Keratinocyte (primary cell): ENCODE measurements around the gene R3HDM4. TPM values are rescaled to one million over a fixed set of nuclear protein-coding genes. Genes with fewer than 3 reads are reported as not detected.

Experiments used
- DNase-seq: peaks from one replicate; pipeline ENCODE4 v3.0.0-alpha.2; 2011; ENCODE audit warnings: low read depth, missing footprints, low spot score
- FAIRE-seq: peaks from 2 replicates; lab custom pipeline; 2011; peaks lifted over from hg19 to GRCh38; lab: Jason Lieb, UNC
- H2AFZ ChIP-seq: 2 replicates; pipeline ENCODE4 v1.6.0; 2012; ENCODE audit warnings: low read length, control low read depth, inconsistent platforms; ENCODE audit not compliant: control insufficient read depth
- H3K27ac ChIP-seq: 2 replicates; pipeline ENCODE4 v1.5.1; 2011; ENCODE audit warnings: low read length; ENCODE audit not compliant: control insufficient read depth, insufficient read depth
- H3K27me3 ChIP-seq: 3 replicates; pipeline ENCODE4 v1.6.0; 2011; ENCODE audit warnings: low read length; ENCODE audit not compliant: control insufficient read depth, insufficient read depth; ENCODE audit errors: extremely low read depth
- H3K36me3 ChIP-seq, 2 experiments: 2 replicates in 1 of 2; 3 replicates in 1 of 2; pipeline ENCODE4 v1.5.1; 2011; ENCODE audit warnings: low read length in 2 of 2, mild to moderate bottlenecking in 1 of 2; ENCODE audit not compliant: control insufficient read depth in 2 of 2, insufficient read depth in 2 of 2; ENCODE audit errors: extremely low read depth in 1 of 2
- H3K4me1 ChIP-seq: 3 replicates; pipeline ENCODE4 v1.5.1; 2011; ENCODE audit warnings: low read length; ENCODE audit not compliant: control insufficient read depth, insufficient read depth; ENCODE audit errors: extremely low read depth
- H3K4me2 ChIP-seq: 3 replicates; pipeline ENCODE4 v1.6.0; 2011; ENCODE audit warnings: low read depth, low read length; ENCODE audit not compliant: control insufficient read depth, insufficient read depth; ENCODE audit errors: extremely low read depth
- H3K4me3 ChIP-seq, 3 experiments: fragments of 200-600 bp in 1 of 3; sonication (generic) in 1 of 3; 2 replicates in 2 of 3; 3 replicates in 1 of 3; pipeline ENCODE4 v1.5.1; 2011 to 2016; ENCODE audit warnings: low read length in 3 of 3, mild to moderate bottlenecking in 3 of 3, control low read depth in 2 of 3, inconsistent platforms in 1 of 3, low read depth in 1 of 3, mixed read lengths in 1 of 3, mixed run types in 1 of 3, moderate library complexity in 1 of 3; ENCODE audit not compliant: control insufficient read depth in 2 of 3, insufficient read depth in 2 of 3; ENCODE audit errors: extremely low read depth in 1 of 3
- H3K79me2 ChIP-seq: 2 replicates; pipeline ENCODE4 v1.6.0; 2012; ENCODE audit warnings: low read length; ENCODE audit not compliant: control insufficient read depth, insufficient read depth
- H3K9ac ChIP-seq: 3 replicates; pipeline ENCODE4 v1.6.0; 2011; ENCODE audit warnings: low read length; ENCODE audit not compliant: control insufficient read depth, insufficient read depth; ENCODE audit errors: extremely low read depth
- H3K9me1 ChIP-seq: 3 replicates; pipeline ENCODE4 v1.6.0; 2011; ENCODE audit warnings: low read length; ENCODE audit not compliant: control insufficient read depth, insufficient read depth; ENCODE audit errors: extremely low read depth
- H3K9me3 ChIP-seq: 2 replicates; pipeline ENCODE4 v1.5.1; 2012; ENCODE audit warnings: low read depth, low read length; ENCODE audit not compliant: control insufficient read depth
- H4K20me1 ChIP-seq: 3 replicates; pipeline ENCODE4 v1.6.0; 2011; ENCODE audit warnings: low read length; ENCODE audit not compliant: control insufficient read depth, insufficient read depth; ENCODE audit errors: extremely low read depth
- CTCF ChIP-seq, 3 experiments: IDR thresholded peaks in 1 of 3; conservative IDR thresholded peaks in 1 of 3; optimal IDR thresholded peaks in 1 of 3; 2 replicates in 2 of 3; 3 replicates in 1 of 3; pipeline versions ENCODE3 to v1.5.1; 2011; ENCODE audit warnings: low read length in 3 of 3, mild to moderate bottlenecking in 3 of 3, moderate library complexity in 2 of 3, control low read depth in 1 of 3, inconsistent platforms in 1 of 3; ENCODE audit not compliant: insufficient read depth in 2 of 3; ENCODE audit errors: extremely low read depth in 1 of 3
- EZH2 ChIP-seq: IDR thresholded peaks from one replicate; pipeline ENCODE4 v1.6.1; 2012; ENCODE audit warnings: inconsistent platforms, mild to moderate bottlenecking, low read length, moderate library complexity
- dilution Hi-C: fragments of 300-500 bp; cut with MboI; formaldehyde crosslinking; loops from one replicate; pipeline ENCODE4 v1.7.0; 2020; ENCODE audit warnings: low sequenced_read_pairs; ENCODE audit not compliant: extremely low pct_ligation_motif_present
- polyA plus RNA-seq, 5 experiments: library from polyadenylated mRNA; depleted of rRNA in 3 of 5; stranded (reverse) in 3 of 5; stranded (forward) in 1 of 5; unstranded in 1 of 5; fragments of >200 nt; gene quantifications; 1 replicate in 1 of 5; 2 replicates in 3 of 5; 3 replicates in 1 of 5; pipeline versions ENCODE4 v1.2.1 to v1.2.3, GENCODE V29; 2011 to 2012; ENCODE audit warnings: missing spikeins in 2 of 5, low read depth in 1 of 5, low replicate concordance in 1 of 5

Gene R3HDM4
- polyA plus RNA-seq, 1 donor (not counting 4 experiments of a cell fraction or from before 2014, with no cell fraction given): 33.5 TPM

GRCh38 chr19:926323-926588 is 13.2 kb upstream of the R3HDM4 start:
- no peaks in the 10 kb centered on the region for H3K9me3 ChIP-seq
- H3K36me3 ChIP-seq: peaks cover 0 to 4% of the 10 kb centered on the region in 2 experiments
- peak overlapping the region; percentile 71 for H3K4me2 ChIP-seq
- H3K9ac ChIP-seq: peak overlapping the region; percentile 72
- dilution Hi-C loops: no loop called here
- H3K9me1 ChIP-seq: no peaks in the 10 kb centered on the region
- peak overlapping the region; percentile 68 to 90 (median 84) for H3K4me3 ChIP-seq
- no peak overlapping the region for H2AFZ ChIP-seq
- peaks cover 5% of the 10 kb centered on the region for H3K4me1 ChIP-seq
- H3K27me3 ChIP-seq: peaks cover 1% of the 10 kb centered on the region
- DNase-seq: no peak
- no peaks in the 10 kb centered on the region for H4K20me1 ChIP-seq
- H3K27ac ChIP-seq: peak overlapping the region; percentile 6
- FAIRE-seq: no peak
- no peak for TF ChIP-seq EZH2
- TF ChIP-seq CTCF (optimal IDR thresholded peaks at IDR 0.05 in 1 of 3, IDR thresholded peaks at IDR 0.05 in 1 of 3, conservative IDR thresholded peaks at IDR 0.05 in 1 of 3; ENCODE audit: extremely low read depth in 1 of 3, insufficient read depth in 2 of 3, low read length in 3 of 3): no peak
- H3K79me2 ChIP-seq: no peaks in the 10 kb centered on the region

- dilution Hi-C loops: no loop called here
- Histone ChIP-seq H3K79me2 (no peaks in the 10 kb centered on the region), H3K4me2 (peak within 1 kb of the TSS; percentile 71), H3K9me1 (no peaks in the 10 kb centered on the region), H3K27ac (peak within 1 kb of the TSS; percentile 83), H3K4me3 (peak within 1 kb of the TSS; percentile 72 to 90 (median 84)), H3K9me3 (no peaks in the 10 kb centered on the region), H4K20me1 (no peaks in the 10 kb centered on the region), H3K27me3 (peaks cover 6% of the 10 kb centered on the region), H2AFZ (peak within 1 kb of the TSS; percentile 41), H3K36me3 (peaks cover 0 to under 1% of the 10 kb centered on the region in 2 experiments), H3K9ac (peak within 1 kb of the TSS; percentile 82), H3K4me1 (peaks cover 5% of the 10 kb centered on the region)
- no peak for FAIRE-seq
- no peak for DNase-seq
- TF ChIP-seq CTCF (optimal IDR thresholded peaks at IDR 0.05 in 1 of 3, IDR thresholded peaks at IDR 0.05 in 1 of 3, conservative IDR thresholded peaks at IDR 0.05 in 1 of 3; ENCODE audit: extremely low read depth in 1 of 3, insufficient read depth in 2 of 3, low read length in 3 of 3) (no peak), EZH2 (no peak)
Measured at GRCh38 chr19:925526-926322, 12.7 kb upstream of the R3HDM4 start, which contains the start of gene ARID3A. Gene ARID3A (plus strand): TSS chr19:926035. CDS start chr19:929529, 3,494 bp downstream.
